K562 (cell line): ENCODE measurements around the gene LYSMD4. TPM values are rescaled to one million over a fixed set of nuclear protein-coding genes. Genes with fewer than 3 reads are reported as not detected.

Source experiments
- ELF4 ChIP-seq: fragments of 450-650 bp; formaldehyde crosslinking; IDR thresholded peaks from 2 replicates; pipeline ENCODE4 v1.4.0; 2022; ENCODE audit warnings: missing genetic modification characterization
- L3MBTL2 ChIP-seq: fragments of 450-650 bp; IDR thresholded peaks from 2 replicates; pipeline ENCODE4 v1.6.1; 2016; ENCODE audit warnings: mild to moderate bottlenecking, moderate library complexity
- MTA3 ChIP-seq: fragments of 450-650 bp; formaldehyde crosslinking; IDR thresholded peaks from 2 replicates; pipeline ENCODE4 v1.6.1; 2017; ENCODE audit warnings: mild to moderate bottlenecking, borderline replicate concordance
- MYBL2 ChIP-seq, 2 experiments: fragments of 450-650 bp in 1 of 2; sonication (generic) in 1 of 2; formaldehyde crosslinking in 1 of 2; IDR thresholded peaks; 2 replicates each; pipeline versions ENCODE4 v1.6.1 to v1.8.1; 2017 to 2022; ENCODE audit warnings: borderline replicate concordance in 1 of 2, inconsistent platforms in 1 of 2, low read depth in 1 of 2, mild to moderate bottlenecking in 1 of 2, missing genetic modification reagents in 1 of 2, moderate library complexity in 1 of 2
- NUFIP1 ChIP-seq: fragments of 450-650 bp; IDR thresholded peaks from 2 replicates; pipeline ENCODE4 v1.6.1; 2018; ENCODE audit not compliant: partially characterized antibody
- POLR2A ChIP-seq: fragments of 450-650 bp; conservative IDR thresholded peaks from 2 replicates; pipeline ENCODE4 v1.6.1; 2016
- PPARD ChIP-seq: fragments of 250-450 bp; sonication (Bioruptor Pico); IDR thresholded peaks from 2 replicates; pipeline ENCODE4 v1.8.0; 2022; ENCODE audit warnings: inconsistent platforms, mild to moderate bottlenecking, moderate library complexity
- RREB1 ChIP-seq: fragments of 250-450 bp; sonication (Bioruptor Pico); IDR thresholded peaks from 2 replicates; pipeline ENCODE4 v1.4.0; 2020
- SAFB ChIP-seq: fragments of 200-400 bp; formaldehyde crosslinking; IDR thresholded peaks from 2 replicates; pipeline ENCODE4 v1.6.1; 2017; ENCODE audit warnings: low read depth, low read length, borderline replicate concordance
- SMARCC2 ChIP-seq: fragments of 450-650 bp; IDR thresholded peaks from 2 replicates; pipeline ENCODE4 v1.6.1; 2017; ENCODE audit warnings: antibody characterized with exemption, moderate library complexity, mild to moderate bottlenecking, low read depth
- SMARCE1 ChIP-seq: fragments of 450-650 bp; IDR thresholded peaks from 2 replicates; pipeline ENCODE4 v1.7.1; 2016; ENCODE audit warnings: mild to moderate bottlenecking
- SRSF3 ChIP-seq: fragments of 200-400 bp; formaldehyde crosslinking; IDR thresholded peaks from 2 replicates; pipeline ENCODE4 v1.6.1; 2016; ENCODE audit warnings: mild to moderate bottlenecking, low read length, moderate library complexity; ENCODE audit not compliant: insufficient read depth
- XRCC3 ChIP-seq: fragments of 450-650 bp; IDR thresholded peaks from 2 replicates; pipeline ENCODE4 v1.6.1; 2017; ENCODE audit warnings: mild to moderate bottlenecking, moderate library complexity
- ZC3H11A ChIP-seq: IDR thresholded peaks from 2 replicates; pipeline ENCODE4 v1.6.1; 2012; ENCODE audit warnings: low read depth, low read length, improper control_type of control experiment
- ZFX ChIP-seq: sonication (generic); formaldehyde crosslinking; IDR thresholded peaks from 2 replicates; pipeline ENCODE4 v1.8.0; 2022; ENCODE audit warnings: mild to moderate bottlenecking, missing genetic modification reagents, moderate library complexity
- ZNF3 ChIP-seq: fragments of 250-450 bp; sonication (Bioruptor Pico); IDR thresholded peaks from 2 replicates; pipeline ENCODE4 v1.5.0; 2021; ENCODE audit warnings: mild to moderate bottlenecking, moderate library complexity
- ZNF384 ChIP-seq: IDR thresholded peaks from 2 replicates; pipeline ENCODE4 v1.6.1; 2012; ENCODE audit warnings: low read depth, low read length, improper control_type of control experiment
- ZNF507 ChIP-seq: conservative IDR thresholded peaks from 2 replicates; pipeline ENCODE4 v1.6.1; 2017; ENCODE audit warnings: missing genetic modification characterization, missing compliant biosample characterization
- polyA plus RNA-seq, 8 experiments: library from polyadenylated mRNA; depleted of rRNA in 4 of 8; stranded (reverse) in 5 of 8; unstranded in 3 of 8; fragments of >200 nt; fragmentation: Nextera tagmentation in 2 of 8; fragmentation: Illumina TruSeq in 1 of 8; extraction: Ambion mirVana in 2 of 8; extraction: Trizol in 1 of 8; gene quantifications; 2 replicates each; pipeline versions ENCODE4 v1.2.1 to v1.2.3, GENCODE V29; 2011 to 2014; ENCODE audit warnings: inconsistent platforms in 1 of 8, missing spikeins in 1 of 8
- total RNA-seq, 7 experiments: library from RNA; depleted of rRNA in 6 of 7; stranded (reverse); fragments of >200 nt in 6 of 7; fragmentation: Illumina TruSeq in 2 of 7; extraction: Trizol in 2 of 7; gene quantifications; 2 replicates each; pipeline versions ENCODE4 v1.2.1 to v1.2.3, GENCODE V29; 2011 to 2021; ENCODE audit warnings: low replicate concordance in 1 of 7
- TF ChIP-seq, protein P1 (sequence below): fragments of 250-450 bp; sonication (Bioruptor Pico); IDR thresholded peaks from 2 replicates; pipeline ENCODE4 v1.6.1; 2021; ENCODE audit warnings: mild to moderate bottlenecking
- TF ChIP-seq, protein P2 (sequence below): IDR thresholded peaks from 2 replicates; pipeline ENCODE4 v1.6.1; 2016; ENCODE audit warnings: missing genetic modification characterization, missing compliant biosample characterization

The LYSMD4 gene
- total and polyA plus RNA-seq, 9 of the 15 experiments (the other 6 are each of a cell fraction or from before 2014, with no cell fraction given): 0.46 to 3.1 (median 2.0) TPM

- TF ChIP-seq SMARCC2 (no peak), ZNF507 (tag) (no peak), SMARCE1 (no peak), PPARD (CRISPR knock-in tag) (no peak), NUFIP1 (no peak), ZC3H11A (no peak), SAFB (no peak), ZNF384 (no peak), POLR2A (0 out of 2 replicates have a peak, but pooled peaks have one; percentile 41), SRSF3 (no peak), ZNF3 (CRISPR knock-in tag) (no peak), RREB1 (CRISPR knock-in tag) (no peak), L3MBTL2 (peak; percentile 13; the same call in 1 of the 2 replicates), ZFX (CRISPR knock-in tag) (peak; percentile 8), MTA3 (no peak), MYBL2 (IDR thresholded peaks at IDR 0.05; ENCODE audit: low read depth) (no peak), MYBL2 (CRISPR knock-in tag; IDR thresholded peaks at IDR 0.05; ENCODE audit: borderline replicate concordance) (no peak), ELF4 (no peak), XRCC3 (no peak)
- TF ChIP-seq, protein P1, sequence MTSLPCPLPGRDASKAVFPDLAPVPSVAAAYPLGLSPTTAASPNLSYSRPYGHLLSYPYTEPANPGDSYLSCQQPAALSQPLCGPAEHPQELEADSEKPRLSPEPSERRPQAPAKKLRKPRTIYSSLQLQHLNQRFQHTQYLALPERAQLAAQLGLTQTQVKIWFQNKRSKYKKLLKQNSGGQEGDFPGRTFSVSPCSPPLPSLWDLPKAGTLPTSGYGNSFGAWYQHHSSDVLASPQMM (CRISPR knock-in tag): no peak
- TF ChIP-seq, protein P2, sequence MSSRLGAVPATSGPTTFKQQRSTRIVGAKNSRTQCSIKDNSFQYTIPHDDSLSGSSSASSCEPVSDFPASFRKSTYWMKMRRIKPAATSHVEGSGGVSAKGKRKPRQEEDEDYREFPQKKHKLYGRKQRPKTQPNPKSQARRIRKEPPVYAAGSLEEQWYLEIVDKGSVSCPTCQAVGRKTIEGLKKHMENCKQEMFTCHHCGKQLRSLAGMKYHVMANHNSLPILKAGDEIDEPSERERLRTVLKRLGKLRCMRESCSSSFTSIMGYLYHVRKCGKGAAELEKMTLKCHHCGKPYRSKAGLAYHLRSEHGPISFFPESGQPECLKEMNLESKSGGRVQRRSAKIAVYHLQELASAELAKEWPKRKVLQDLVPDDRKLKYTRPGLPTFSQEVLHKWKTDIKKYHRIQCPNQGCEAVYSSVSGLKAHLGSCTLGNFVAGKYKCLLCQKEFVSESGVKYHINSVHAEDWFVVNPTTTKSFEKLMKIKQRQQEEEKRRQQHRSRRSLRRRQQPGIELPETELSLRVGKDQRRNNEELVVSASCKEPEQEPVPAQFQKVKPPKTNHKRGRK: no peak
Measured at GRCh38 chr15:99733268-99734039, at the start of gene LYSMD4 (continued).
